ENCODE results near the gene RFX7. TPM values are rescaled to one million over a fixed set of nuclear protein-coding genes. Genes with fewer than 3 reads are reported as not detected.

The RFX7 gene
- total and polyA plus RNA-seq, 2 of the 4 experiments (the other 2 are of a cell fraction): 4.1 to 10.6 TPM

GRCh38 chr15:56227306-56227705 lies 16.4 kb downstream of the RFX7 start:
- TF ChIP-seq RFX5 (IDR thresholded peaks at IDR 0.05; ENCODE audit: low read depth, low read length) (peak; percentile 53; the same call in 1 of the 2 replicates), CTCF (conservative IDR thresholded peaks at IDR 0.05; ENCODE audit: low read depth, low read length) (no peak)
- H3K36me3 ChIP-seq (ENCODE audit: control insufficient read depth, insufficient read depth, low read length): peaks cover 11% of the 10 kb centered on the region
- H2AFZ ChIP-seq (replicated peaks; ENCODE audit: low read length, poor library complexity): no peak overlapping the region
- no peak overlapping the region for H3K4me3 ChIP-seq (ENCODE audit: insufficient read depth, low read depth, low read length)
- H3K56ac ChIP-seq (ENCODE audit: extremely low read depth, insufficient read depth, low read length): no peak overlapping the region
- no peaks in the 10 kb centered on the region for H3K27me3 ChIP-seq (ENCODE audit: control insufficient read depth, insufficient read depth, low read length)
- H4K20me1 ChIP-seq (ENCODE audit: insufficient read depth, low read length): peaks cover 4% of the 10 kb centered on the region; the same call in 1 of the 2 replicates
- H3K23ac ChIP-seq (ENCODE audit: low read depth, low read length): no peak overlapping the region
- H4K8ac ChIP-seq (ENCODE audit: low read depth in 2 of 2, low read length in 2 of 2): no peak overlapping the region
- DNase-seq (no peak), ATAC-seq (ENCODE audit: low read depth) (no peak)
- H3K18ac ChIP-seq (ENCODE audit: low read depth, low read length): no peak overlapping the region
- H3K9me1 ChIP-seq (ENCODE audit: insufficient read depth, low read length): no peaks in the 10 kb centered on the region
- POLR2A ChIA-PET (ENCODE audit: unreplicated experiment): no interaction called here
- H3K79me1 ChIP-seq (ENCODE audit: low read depth in 1 of 2, low read length in 2 of 2): peaks cover 30 to 34% of the 10 kb centered on the region in 2 experiments
- no peak overlapping the region for H2AK9ac ChIP-seq (replicated peaks; ENCODE audit: low read depth, low read length, poor library complexity)
- WGBS, 2 experiments (ENCODE audit: extremely low coverage in 2 of 2, insufficient read length in 1 of 2): no CpG with 5 or more reads among the region's 3 CpGs
- H4K5ac ChIP-seq (ENCODE audit: low read depth, low read length): no peak overlapping the region
- dilution Hi-C loops (cut with HindIII; ENCODE audit: low sequenced_read_pairs, unreplicated experiment): no loop called here
- no peak overlapping the region for H2BK5ac ChIP-seq (ENCODE audit: low read depth, low read length, poor library complexity, severe bottlenecking)
- no peak overlapping the region for H3K14ac ChIP-seq (replicated peaks; ENCODE audit: low read depth, low read length)
- CTCF ChIA-PET: no interaction called here
- BruUV-seq (replicated peaks): no TSS peak
- no peak overlapping the region for H2BK20ac ChIP-seq (ENCODE audit: low read depth, low read length)
- no peak overlapping the region for H3K27ac ChIP-seq (ENCODE audit: insufficient read depth, low read length)
- peaks cover 14% of the 10 kb centered on the region for H3K9me3 ChIP-seq (ENCODE audit: control insufficient read depth, insufficient read depth, low read length)
- H3K4ac ChIP-seq (ENCODE audit: low read depth, low read length): no peak overlapping the region
- H2BK15ac ChIP-seq (ENCODE audit: low read depth, low read length): no peak overlapping the region
- intact Hi-C loops (cut with micrococcal nuclease): no loop called here
- no peaks in the 10 kb centered on the region for H3K4me1 ChIP-seq (ENCODE audit: control insufficient read depth, insufficient read depth, low read length)
- H2BK120ac ChIP-seq (ENCODE audit: low read depth, low read length): no peak overlapping the region
- H2AK5ac ChIP-seq (ENCODE audit: low read depth, low read length): no peak overlapping the region
- in situ Hi-C loops (cut with MboI; ENCODE audit: low sequenced_read_pairs): no loop called here
- H4K91ac ChIP-seq (ENCODE audit: insufficient read depth, low read depth, low read length): no peak overlapping the region
- no peak overlapping the region for H3K4me2 ChIP-seq (ENCODE audit: low read depth, low read length)
- H3K9ac ChIP-seq (ENCODE audit: low read depth, low read length): no peak overlapping the region
